ENCODE results near the gene GALNT16. TPM values are rescaled to one million over a fixed set of nuclear protein-coding genes. Genes with fewer than 3 reads are reported as not detected.

Gene GALNT16
- total and polyA plus RNA-seq, 9 donors = 10.7 to 36.8 (median 20.0) TPM

GRCh38 chr14:69316449-69317101 lies 56.6 kb downstream of the GALNT16 start:
- WGBS (ENCODE audit: insufficient coverage) = 62% methylated on average over 2 of the region's 4 CpGs
- Histone ChIP-seq H3K27ac (ENCODE audit: low read length) (peak overlapping the region; percentile 42), H3K36me3 (ENCODE audit: control insufficient read depth, insufficient read depth, low read length) (no peaks in the 10 kb centered on the region), H3K9me3 (replicated peaks; ENCODE audit: control insufficient read depth, low read depth, low read length) (no peaks in the 10 kb centered on the region), H3K27me3 (ENCODE audit: control insufficient read depth, insufficient read depth, low read length) (no peaks in the 10 kb centered on the region), H3K4me1 (ENCODE audit: control insufficient read depth, insufficient read depth, low read length) (peaks cover 26% of the 10 kb centered on the region), H3K4me3 (ENCODE audit: low read length) (no peak overlapping the region)
- DNase-seq = no peak

GRCh38 chr14:69317102-69317755 lies 57.3 kb downstream of the GALNT16 start:
- Histone ChIP-seq H3K27me3 (ENCODE audit: control insufficient read depth, insufficient read depth, low read length) (no peaks in the 10 kb centered on the region), H3K9me3 (replicated peaks; ENCODE audit: control insufficient read depth, low read depth, low read length) (no peaks in the 10 kb centered on the region), H3K27ac (ENCODE audit: low read length) (peak overlapping the region; percentile 42), H3K36me3 (ENCODE audit: control insufficient read depth, insufficient read depth, low read length) (no peaks in the 10 kb centered on the region), H3K4me3 (ENCODE audit: low read length) (no peak overlapping the region), H3K4me1 (ENCODE audit: control insufficient read depth, insufficient read depth, low read length) (peaks cover 27% of the 10 kb centered on the region)
- peak; percentile 93 for DNase-seq
- 40% methylated on average over 3 of the region's 6 CpGs for WGBS (ENCODE audit: insufficient coverage)

GRCh38 chr14:69317780-69318179 lies 57.8 kb downstream of the GALNT16 start:
- WGBS (ENCODE audit: insufficient coverage) = 91% methylated on average over 3 of the region's 5 CpGs
- no peaks in the 10 kb centered on the region for H3K36me3 ChIP-seq (ENCODE audit: control insufficient read depth, insufficient read depth, low read length)
- DNase-seq = peak; percentile 33
- peaks cover 27% of the 10 kb centered on the region for H3K4me1 ChIP-seq (ENCODE audit: control insufficient read depth, insufficient read depth, low read length)
- H3K27ac ChIP-seq (ENCODE audit: low read length) = no peak overlapping the region
- H3K9me3 ChIP-seq (replicated peaks; ENCODE audit: control insufficient read depth, low read depth, low read length) = no peaks in the 10 kb centered on the region
- no peak overlapping the region for H3K4me3 ChIP-seq (ENCODE audit: low read length)
- no peaks in the 10 kb centered on the region for H3K27me3 ChIP-seq (ENCODE audit: control insufficient read depth, insufficient read depth, low read length)

GRCh38 chr14:69318241-69318640 lies 58.3 kb downstream of the GALNT16 start:
- Histone ChIP-seq H3K27ac (ENCODE audit: low read length) (no peak overlapping the region), H3K9me3 (replicated peaks; ENCODE audit: control insufficient read depth, low read depth, low read length) (no peaks in the 10 kb centered on the region), H3K36me3 (ENCODE audit: control insufficient read depth, insufficient read depth, low read length) (no peaks in the 10 kb centered on the region), H3K27me3 (ENCODE audit: control insufficient read depth, insufficient read depth, low read length) (no peaks in the 10 kb centered on the region), H3K4me3 (ENCODE audit: low read length) (no peak overlapping the region), H3K4me1 (ENCODE audit: control insufficient read depth, insufficient read depth, low read length) (peaks cover 27% of the 10 kb centered on the region)
- no peak for DNase-seq
- WGBS (ENCODE audit: insufficient coverage) = no CpG with 5 or more reads among the region's 2 CpGs

GRCh38 chr14:69318901-69319475 lies 59.0 kb downstream of the GALNT16 start:
- H3K27ac ChIP-seq (ENCODE audit: low read length) = no peak overlapping the region
- WGBS (ENCODE audit: insufficient coverage) = 78% methylated on average over 7 of the region's 8 CpGs
- H3K9me3 ChIP-seq (replicated peaks; ENCODE audit: control insufficient read depth, low read depth, low read length) = no peaks in the 10 kb centered on the region
- peaks cover 27% of the 10 kb centered on the region for H3K4me1 ChIP-seq (ENCODE audit: control insufficient read depth, insufficient read depth, low read length)
- H3K4me3 ChIP-seq (ENCODE audit: low read length) = no peak overlapping the region
- no peak for DNase-seq
- H3K27me3 ChIP-seq (ENCODE audit: control insufficient read depth, insufficient read depth, low read length) = no peaks in the 10 kb centered on the region
- H3K36me3 ChIP-seq (ENCODE audit: control insufficient read depth, insufficient read depth, low read length) = no peaks in the 10 kb centered on the region

GRCh38 chr14:69319911-69320310 lies 60.0 kb downstream of the GALNT16 start:
- H3K9me3 ChIP-seq (replicated peaks; ENCODE audit: control insufficient read depth, low read depth, low read length) = no peaks in the 10 kb centered on the region
- DNase-seq = no peak
- H3K27me3 ChIP-seq (ENCODE audit: control insufficient read depth, insufficient read depth, low read length) = no peaks in the 10 kb centered on the region
- H3K27ac ChIP-seq (ENCODE audit: low read length) = no peak overlapping the region
- no peak overlapping the region for H3K4me3 ChIP-seq (ENCODE audit: low read length)
- H3K36me3 ChIP-seq (ENCODE audit: control insufficient read depth, insufficient read depth, low read length) = peaks cover 4% of the 10 kb centered on the region
- 91% methylated on average over 3 of the region's 8 CpGs for WGBS (ENCODE audit: insufficient coverage)
- H3K4me1 ChIP-seq (ENCODE audit: control insufficient read depth, insufficient read depth, low read length) = peaks cover 27% of the 10 kb centered on the region

- H3K4me1 ChIP-seq (ENCODE audit: control insufficient read depth, insufficient read depth, low read length) = peaks cover 27% of the 10 kb centered on the region
- H3K36me3 ChIP-seq (ENCODE audit: control insufficient read depth, insufficient read depth, low read length) = peaks cover 6% of the 10 kb centered on the region
- H3K27me3 ChIP-seq (ENCODE audit: control insufficient read depth, insufficient read depth, low read length) = no peaks in the 10 kb centered on the region
- DNase-seq = no peak
- no peak overlapping the region for H3K27ac ChIP-seq (ENCODE audit: low read length)
- H3K9me3 ChIP-seq (replicated peaks; ENCODE audit: control insufficient read depth, low read depth, low read length) = no peaks in the 10 kb centered on the region
- 96% methylated on average over 10 of the region's 18 CpGs for WGBS (ENCODE audit: insufficient coverage)
- no peak overlapping the region for H3K4me3 ChIP-seq (ENCODE audit: low read length)
These were observed 60.8 kb downstream of the GALNT16 start for GRCh38 chr14:69320581-69321365.

- H3K9me3 ChIP-seq (replicated peaks; ENCODE audit: control insufficient read depth, low read depth, low read length) = no peaks in the 10 kb centered on the region
- WGBS (ENCODE audit: insufficient coverage) = 52% methylated on average over 8 of the region's 11 CpGs
- no peak overlapping the region for H3K4me3 ChIP-seq (ENCODE audit: low read length)
- H3K4me1 ChIP-seq (ENCODE audit: control insufficient read depth, insufficient read depth, low read length) = peaks cover 26% of the 10 kb centered on the region
- peak; percentile 23 for DNase-seq
- no peak overlapping the region for H3K27ac ChIP-seq (ENCODE audit: low read length)
- peaks cover 6% of the 10 kb centered on the region for H3K36me3 ChIP-seq (ENCODE audit: control insufficient read depth, insufficient read depth, low read length)
- H3K27me3 ChIP-seq (ENCODE audit: control insufficient read depth, insufficient read depth, low read length) = no peaks in the 10 kb centered on the region
These were observed 61.8 kb downstream of the GALNT16 start for GRCh38 chr14:69321601-69322330.

- H3K27ac ChIP-seq (ENCODE audit: low read length) = no peak overlapping the region
- H3K4me1 ChIP-seq (ENCODE audit: control insufficient read depth, insufficient read depth, low read length) = peaks cover 10% of the 10 kb centered on the region
- no peak for DNase-seq
- H3K27me3 ChIP-seq (ENCODE audit: control insufficient read depth, insufficient read depth, low read length) = no peaks in the 10 kb centered on the region
- 58% methylated on average over 7 of the region's 11 CpGs for WGBS (ENCODE audit: insufficient coverage)
- no peaks in the 10 kb centered on the region for H3K9me3 ChIP-seq (replicated peaks; ENCODE audit: control insufficient read depth, low read depth, low read length)
- H3K36me3 ChIP-seq (ENCODE audit: control insufficient read depth, insufficient read depth, low read length) = peaks cover 6% of the 10 kb centered on the region
- H3K4me3 ChIP-seq (ENCODE audit: low read length) = no peak overlapping the region
These were observed 63.5 kb downstream of the GALNT16 start for GRCh38 chr14:69323266-69323998.
